Gastrocnemius medialis (tissue), 4 donors: Measurements from ENCODE around the gene LSS.

Experiments used
- POLR2A ChIP-seq, 2 donors: fragments of 450-650 bp; IDR thresholded peaks; one replicate each; pipeline ENCODE4 v1.6.1; 2017; ENCODE audit warnings: antibody characterized with exemption in 2 of 2, mild to moderate bottlenecking in 2 of 2, moderate library complexity in 2 of 2
- TF ChIP-seq, protein P1 (sequence below), 5 experiments: fragments of 450-650 bp in 3 of 5; fragments of 200-600 bp in 2 of 5; sonication (generic) in 2 of 5; IDR thresholded peaks in 4 of 5; conservative IDR thresholded peaks in 1 of 5; 1 replicate in 4 of 5; 2 replicates in 1 of 5; pipeline ENCODE4 v1.5.1; 2016 to 2019; ENCODE audit warnings: antibody characterized with exemption in 5 of 5, mild to moderate bottlenecking in 3 of 5, moderate library complexity in 3 of 5

DNA sequence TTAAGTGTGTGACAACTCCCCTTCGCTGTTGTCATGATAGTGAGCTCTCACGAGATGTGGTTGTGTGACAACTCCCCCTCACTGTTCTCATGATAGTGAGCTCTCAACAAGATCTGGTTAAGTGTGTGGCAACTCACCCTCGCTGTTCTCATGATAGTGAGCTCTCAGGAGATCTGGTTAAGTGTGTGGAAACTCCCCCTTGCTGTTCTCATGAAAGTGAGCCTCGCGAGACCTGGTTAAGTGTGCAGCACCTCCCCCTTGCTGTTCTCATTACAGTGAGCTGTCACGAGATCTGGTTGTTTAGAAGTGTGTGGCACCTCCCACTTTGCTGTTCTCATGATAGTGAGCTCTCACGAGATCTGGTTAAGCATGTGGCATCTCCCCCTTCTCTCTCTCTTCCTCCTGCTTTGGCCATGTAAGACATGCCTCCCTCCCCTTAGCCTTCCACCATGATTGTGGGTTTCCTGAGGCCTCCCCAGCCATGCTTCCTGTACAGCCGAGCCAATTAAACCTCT lies 25.1 kb upstream of the LSS start:
- TF ChIP-seq, protein P1, sequence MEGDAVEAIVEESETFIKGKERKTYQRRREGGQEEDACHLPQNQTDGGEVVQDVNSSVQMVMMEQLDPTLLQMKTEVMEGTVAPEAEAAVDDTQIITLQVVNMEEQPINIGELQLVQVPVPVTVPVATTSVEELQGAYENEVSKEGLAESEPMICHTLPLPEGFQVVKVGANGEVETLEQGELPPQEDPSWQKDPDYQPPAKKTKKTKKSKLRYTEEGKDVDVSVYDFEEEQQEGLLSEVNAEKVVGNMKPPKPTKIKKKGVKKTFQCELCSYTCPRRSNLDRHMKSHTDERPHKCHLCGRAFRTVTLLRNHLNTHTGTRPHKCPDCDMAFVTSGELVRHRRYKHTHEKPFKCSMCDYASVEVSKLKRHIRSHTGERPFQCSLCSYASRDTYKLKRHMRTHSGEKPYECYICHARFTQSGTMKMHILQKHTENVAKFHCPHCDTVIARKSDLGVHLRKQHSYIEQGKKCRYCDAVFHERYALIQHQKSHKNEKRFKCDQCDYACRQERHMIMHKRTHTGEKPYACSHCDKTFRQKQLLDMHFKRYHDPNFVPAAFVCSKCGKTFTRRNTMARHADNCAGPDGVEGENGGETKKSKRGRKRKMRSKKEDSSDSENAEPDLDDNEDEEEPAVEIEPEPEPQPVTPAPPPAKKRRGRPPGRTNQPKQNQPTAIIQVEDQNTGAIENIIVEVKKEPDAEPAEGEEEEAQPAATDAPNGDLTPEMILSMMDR (IDR thresholded peaks at IDR 0.05 in 4 of 5, conservative IDR thresholded peaks at IDR 0.05 in 1 of 5): no peak
- TF ChIP-seq POLR2A (IDR thresholded peaks at IDR 0.05): no peak
